Esophagus muscularis mucosa (tissue), 4 donors: ENCODE data around the gene EIF1B. TPM values are rescaled to one million over a fixed set of nuclear protein-coding genes. Genes with fewer than 3 reads are reported as not detected.
A peak's percentile ranks its signal among the peaks of the same experiment; 100 is the strongest.

Experiments used
- DNase-seq: peaks from one replicate; pipeline ENCODE4 v3.0.0-alpha.2; 2017; ENCODE audit errors: extremely low spot score
- H3K27ac ChIP-seq, 4 donors: fragments of 200-600 bp; sonication (generic); replicated peaks in 1 of 4; 1 replicate in 3 of 4; 2 replicates in 1 of 4; pipeline ENCODE4 v1.5.1; 2016 to 2019; ENCODE audit warnings: mild to moderate bottlenecking in 1 of 4
- H3K27me3 ChIP-seq, 4 donors: fragments of 200-600 bp; sonication (generic); one replicate each; pipeline versions ENCODE4 v1.5.1 to v1.6.0; 2016 to 2019
- H3K36me3 ChIP-seq, 4 donors: fragments of 200-600 bp; sonication (generic); one replicate each; pipeline ENCODE4 v1.5.1; 2016 to 2019
- H3K4me1 ChIP-seq, 4 donors: fragments of 200-600 bp; sonication (generic); one replicate each; pipeline ENCODE4 v1.5.1; 2016 to 2019
- H3K4me3 ChIP-seq, 4 donors: fragments of 200-600 bp; sonication (generic); 1 replicate in 2 of 4; 2 replicates in 2 of 4; pipeline ENCODE4 v1.5.1; 2016 to 2019; ENCODE audit warnings: mild to moderate bottlenecking in 4 of 4, moderate library complexity in 1 of 4
- H3K9me3 ChIP-seq, 4 donors: fragments of 200-600 bp; sonication (generic); 1 replicate in 3 of 4; 2 replicates in 1 of 4; pipeline ENCODE4 v1.5.1; 2016 to 2019
- CTCF ChIP-seq, 3 experiments: fragments of 200-600 bp in 2 of 3; fragments of 450-650 bp in 1 of 3; sonication (generic) in 2 of 3; IDR thresholded peaks; one replicate each; pipeline ENCODE4 v1.5.1; 2017 to 2019; ENCODE audit warnings: antibody characterized with exemption in 3 of 3, mild to moderate bottlenecking in 2 of 3, moderate library complexity in 1 of 3
- EP300 ChIP-seq: sonication (generic); formaldehyde crosslinking; IDR thresholded peaks from one replicate; pipeline ENCODE4 v1.6.1; 2017; ENCODE audit warnings: antibody characterized with exemption
- POLR2A ChIP-seq: fragments of 450-650 bp; IDR thresholded peaks from one replicate; pipeline ENCODE4 v1.6.1; 2017; ENCODE audit warnings: antibody characterized with exemption, moderate library complexity, mild to moderate bottlenecking, low read depth
- POLR2AphosphoS5 ChIP-seq, 2 donors: sonication (generic); formaldehyde crosslinking; IDR thresholded peaks; one replicate each; pipeline ENCODE4 v1.6.1; 2017; ENCODE audit warnings: antibody characterized with exemption in 2 of 2
- WGBS: methylation state at CpG from one replicate; pipeline ENCODE4 v1.1.5; 2018; 5-methylcytosine and 5-hydroxymethylcytosine counted together
- intact Hi-C: fragments of 100-400 bp; cut with DNase I; formaldehyde crosslinking; loops from one replicate; pipeline ENCODE4 v1.15.1; 2023
- total RNA-seq, 4 donors: library from RNA; depleted of rRNA; stranded (reverse); fragments of >200 nt; gene quantifications; one replicate each; pipeline versions ENCODE4 v1.1.0 to v1.2.1, GENCODE V29; 2016

EIF1B gene
- total RNA-seq, 4 donors from 2014 or later, result 26.5 to 32.5 (median 30.7) TPM

GRCh38 chr3:40310705-40311104 lies 1.2 kb downstream of the EIF1B start:
- Histone ChIP-seq H3K27me3 (no peaks in the 10 kb centered on the region), H3K9me3 (no peaks in the 10 kb centered on the region), H3K27ac (peak overlapping the region; percentile 92 to 98 (median 98)), H3K36me3 (peaks cover 12 to 44% (median 36%) of the 10 kb centered on the region in 4 donors), H3K4me1 (peaks cover 42 to 52% (median 47%) of the 10 kb centered on the region in 4 donors), H3K4me3 (peak overlapping the region; percentile 86 to 98 (median 92))
- TF ChIP-seq POLR2AphosphoS5 (IDR thresholded peaks at IDR 0.05), result no peak
- no peak for TF ChIP-seq CTCF (IDR thresholded peaks at IDR 0.05)
- no peak for TF ChIP-seq EP300
- TF ChIP-seq POLR2A, result no peak
- no peak for DNase-seq
- WGBS, result 2% methylated on average over 6 of the region's 6 CpGs
- intact Hi-C loops, result loop anchor here (10.0 kb wide), 1 partner anchor 884 kb away; the partner anchor contains the start of gene CTNNB1

GRCh38 chr3:40312661-40313226 lies 3.2 kb downstream of the EIF1B start:
- no peaks in the 10 kb centered on the region for H3K9me3 ChIP-seq
- WGBS, result 75% methylated on average over 2 of the region's 2 CpGs
- DNase-seq, result no peak
- intact Hi-C loops, result loop anchor here (10.0 kb wide), 1 partner anchor 882 kb away; the partner anchor contains the start of gene CTNNB1
- peak overlapping the region; percentile 2 to 98 (median 58) for H3K27ac ChIP-seq
- TF ChIP-seq POLR2AphosphoS5 (IDR thresholded peaks at IDR 0.05) (no peak), POLR2A (no peak), EP300 (no peak), CTCF (IDR thresholded peaks at IDR 0.05) (no peak)
- H3K4me1 ChIP-seq, result peaks cover 42 to 52% (median 47%) of the 10 kb centered on the region in 4 donors
- H3K27me3 ChIP-seq, result no peaks in the 10 kb centered on the region
- peaks cover 12 to 44% (median 36%) of the 10 kb centered on the region in 4 donors for H3K36me3 ChIP-seq
- no peak overlapping the region for H3K4me3 ChIP-seq

GRCh38 chr3:40313975-40314860 lies 4.7 kb downstream of the EIF1B start:
- Histone ChIP-seq H3K9me3 (no peaks in the 10 kb centered on the region), H3K27ac (peak overlapping the region; percentile 16 to 53 (median 38)), H3K4me3 (no peak overlapping the region), H3K4me1 (peaks cover 33 to 44% (median 39%) of the 10 kb centered on the region in 4 donors), H3K36me3 (peaks cover 12 to 44% (median 36%) of the 10 kb centered on the region in 4 donors), H3K27me3 (no peaks in the 10 kb centered on the region)
- intact Hi-C loops, result loop anchor here (10.0 kb wide), 1 partner anchor 881 kb away; the partner anchor contains the start of gene CTNNB1
- no peak for DNase-seq
- TF ChIP-seq POLR2AphosphoS5 (IDR thresholded peaks at IDR 0.05) (no peak), CTCF (IDR thresholded peaks at IDR 0.05) (no peak), EP300 (no peak), POLR2A (no peak)
- WGBS, result 67% methylated on average over 8 of the region's 8 CpGs

GRCh38 chr3:40317061-40317855 lies 7.8 kb downstream of the EIF1B start:
- intact Hi-C loops, result loop anchor here (2.0 to 10.0 kb wide), 2 partner anchors 126 to 878 kb away; partner anchors contain the start of gene CTNNB1
- peaks cover 10 to 29% (median 25%) of the 10 kb centered on the region in 4 donors for H3K36me3 ChIP-seq
- H3K27me3 ChIP-seq, result no peaks in the 10 kb centered on the region
- H3K4me1 ChIP-seq, result peaks cover 22 to 28% (median 23%) of the 10 kb centered on the region in 4 donors
- 24% methylated on average over 6 of the region's 6 CpGs for WGBS
- H3K27ac ChIP-seq, result no peak overlapping the region
- H3K4me3 ChIP-seq, result no peak overlapping the region
- H3K9me3 ChIP-seq, result no peaks in the 10 kb centered on the region
- TF ChIP-seq POLR2A (no peak), CTCF (IDR thresholded peaks at IDR 0.05) (peak; percentile 72 to 89 (median 82))
- no peak for DNase-seq
